BLaER1 treated with 17β-estradiol and CSF1 and Interleukin-3, amounts not matched to agents 10 nM and 100 nM (cell line): ENCODE measurements around the gene SNAP29.
"Not testable (repeated sequence)": the region's sequence is repeated elsewhere in the genome, so short reads cannot be mapped to it uniquely, and the experiment has no call there.

Source experiments
- H3K27ac ChIP-seq, 11 experiments: shearing (Covaris generic); formaldehyde crosslinking; 2 replicates each; pipeline ENCODE4 v1.8.1; 2022
- H3K27me3 ChIP-seq, 11 experiments: shearing (Covaris generic); formaldehyde crosslinking; 2 replicates each; pipeline ENCODE4 v1.8.1; 2022
- H3K36me3 ChIP-seq, 11 experiments: shearing (Covaris generic); formaldehyde crosslinking; 2 replicates each; pipeline ENCODE4 v1.8.1; 2022
- H3K4me1 ChIP-seq, 10 experiments: shearing (Covaris generic); formaldehyde crosslinking; 2 replicates each; pipeline ENCODE4 v1.8.1; 2022
- H3K4me2 ChIP-seq, 11 experiments: shearing (Covaris generic); formaldehyde crosslinking; 2 replicates each; pipeline ENCODE4 v1.8.1; 2022
- H3K4me3 ChIP-seq, 10 experiments: shearing (Covaris generic); formaldehyde crosslinking; 2 replicates each; pipeline ENCODE4 v1.8.1; 2022
- H3K9ac ChIP-seq, 11 experiments: shearing (Covaris generic); formaldehyde crosslinking; 2 replicates each; pipeline ENCODE4 v1.8.1; 2022
- H3K9me3 ChIP-seq, 11 experiments: shearing (Covaris generic); formaldehyde crosslinking; replicated peaks in 1 of 11; 2 replicates each; pipeline ENCODE4 v1.8.1; 2022
- H4K20me1 ChIP-seq, 11 experiments: shearing (Covaris generic); formaldehyde crosslinking; 2 replicates each; pipeline ENCODE4 v1.8.1; 2022
- Cebpa-rat ChIP-seq, 11 experiments: shearing (Covaris generic); IDR thresholded peaks; 2 replicates each; pipeline ENCODE4 v1.8.1; 2022

Gene SNAP29

GRCh38 chr22:20906387-20906767 lies 47.6 kb downstream of the SNAP29 start:
- no peaks in the 10 kb centered on the region for H3K27me3 ChIP-seq
- no peak for TF ChIP-seq Cebpa-rat (IDR thresholded peaks at IDR 0.05)
- peaks cover 0 to 22% (median 1%) of the 10 kb centered on the region in 10 experiments; a peak in 7 of 20 replicates for H3K4me1 ChIP-seq
- H3K9ac ChIP-seq, result no peak overlapping the region
- no peak overlapping the region for H3K27ac ChIP-seq
- no peaks in the 10 kb centered on the region for H3K9me3 ChIP-seq
- no peak overlapping the region for H3K4me2 ChIP-seq
- H4K20me1 ChIP-seq, result no peaks in the 10 kb centered on the region
- no peak overlapping the region for H3K4me3 ChIP-seq
- H3K36me3 ChIP-seq, result no peaks in the 10 kb centered on the region

GRCh38 chr22:20908717-20909116 lies 49.9 kb downstream of the SNAP29 start:
- not testable (repeated sequence) for H3K4me3 ChIP-seq, H3K36me3 ChIP-seq, H3K9ac ChIP-seq, H3K27me3 ChIP-seq, H3K9me3 ChIP-seq, H4K20me1 ChIP-seq, H3K4me2 ChIP-seq, H3K27ac ChIP-seq
- H3K4me1 ChIP-seq, result peaks cover 0 to 22% (median 1%) of the 10 kb centered on the region in 10 experiments; a peak in 7 of 20 replicates

GRCh38 chr22:20909543-20910303 lies 50.9 kb downstream of the SNAP29 start:
- no peaks in the 10 kb centered on the region for H3K9me3 ChIP-seq
- H3K4me2 ChIP-seq, result peak overlapping the region in 3 of 11 experiments; percentile 16 to 43 (median 34); a peak in 2 of 22 replicates
- no peak overlapping the region; a peak in 1 of 22 replicates for H3K9ac ChIP-seq
- no peaks in the 10 kb centered on the region for H3K36me3 ChIP-seq
- no peak overlapping the region for H3K27ac ChIP-seq
- H3K4me1 ChIP-seq, result peaks cover 0 to 18% (median 1%) of the 10 kb centered on the region in 10 experiments; a peak in 6 of 20 replicates
- no peaks in the 10 kb centered on the region for H4K20me1 ChIP-seq
- no peak overlapping the region for H3K4me3 ChIP-seq
- H3K27me3 ChIP-seq, result no peaks in the 10 kb centered on the region
- no peak for TF ChIP-seq Cebpa-rat (IDR thresholded peaks at IDR 0.05)

- TF ChIP-seq Cebpa-rat (IDR thresholded peaks at IDR 0.05), result no peak
- H3K4me3 ChIP-seq, result no peak overlapping the region
- H3K4me2 ChIP-seq, result no peak overlapping the region
- peaks cover 0 to 1% (median 0%) of the 10 kb centered on the region in 11 experiments; a peak in 5 of 22 replicates for H4K20me1 ChIP-seq
- H3K9ac ChIP-seq, result no peak overlapping the region
- peaks cover 0 to 18% (median 8%) of the 10 kb centered on the region in 10 experiments; a peak in 9 of 20 replicates for H3K4me1 ChIP-seq
- H3K27me3 ChIP-seq, result no peaks in the 10 kb centered on the region
- H3K27ac ChIP-seq, result no peak overlapping the region
- H3K36me3 ChIP-seq, result no peaks in the 10 kb centered on the region
- H3K9me3 ChIP-seq, result no peaks in the 10 kb centered on the region
Observed at GRCh38 chr22:20912494-20912893, 53.7 kb downstream of the SNAP29 start.

- TF ChIP-seq Cebpa-rat (IDR thresholded peaks at IDR 0.05), result no peak
Observed at GRCh38 chr22:20916916-20917810, 58.4 kb downstream of the SNAP29 start, which contains the start of gene CRKL. TSS of gene CRKL (plus strand) at chr22:20917407. CDS start at chr22:20917935, 528 bp downstream.

GRCh38 chr22:20918663-20919218 lies 59.9 kb downstream of the SNAP29 start:
- Histone ChIP-seq H3K4me3 (peak overlapping the region; percentile 93 to 99 (median 97)), H3K4me2 (peak overlapping the region; percentile 74 to 98 (median 90)), H3K4me1 (peaks cover 23 to 46% (median 39%) of the 10 kb centered on the region in 10 experiments), H4K20me1 (peaks cover 53 to 64% (median 61%) of the 10 kb centered on the region in 11 experiments), H3K36me3 (peaks cover 0 to 22% (median 10%) of the 10 kb centered on the region in 11 experiments; a peak in 16 of 22 replicates), H3K9me3 (no peaks in the 10 kb centered on the region), H3K9ac (peak overlapping the region; percentile 92 to 98 (median 96)), H3K27ac (peak overlapping the region; percentile 29 to 96 (median 94); a peak in 20 of 22 replicates), H3K27me3 (no peaks in the 10 kb centered on the region)
- no peak for TF ChIP-seq Cebpa-rat (IDR thresholded peaks at IDR 0.05)

More at GRCh38 chr22:20916916-20917810, 58.4 kb downstream of the SNAP29 start, which contains the start of gene CRKL:
- H3K36me3 ChIP-seq, result peaks cover 0 to 14% (median 0%) of the 10 kb centered on the region in 11 experiments; a peak in 9 of 22 replicates
- H3K27me3 ChIP-seq, result no peaks in the 10 kb centered on the region
- H3K27ac ChIP-seq, result peak within 1 kb of the TSS; percentile 87 to 96 (median 94)
- H3K4me1 ChIP-seq, result peaks cover 21 to 32% (median 30%) of the 10 kb centered on the region in 10 experiments
- no peaks in the 10 kb centered on the region for H3K9me3 ChIP-seq
- H3K9ac ChIP-seq, result peak within 1 kb of the TSS; percentile 92 to 98 (median 96)
- peak within 1 kb of the TSS; percentile 85 to 98 (median 89) for H3K4me2 ChIP-seq
- H4K20me1 ChIP-seq, result peaks cover 37 to 48% (median 45%) of the 10 kb centered on the region in 11 experiments
- peak within 1 kb of the TSS; percentile 93 to 99 (median 97) for H3K4me3 ChIP-seq

- H3K9ac ChIP-seq, result peak overlapping the region; percentile 92 to 98 (median 96)
- peaks cover 32 to 56% (median 48%) of the 10 kb centered on the region in 10 experiments for H3K4me1 ChIP-seq
- no peak for TF ChIP-seq Cebpa-rat (IDR thresholded peaks at IDR 0.05)
- no peaks in the 10 kb centered on the region for H3K9me3 ChIP-seq
- peaks cover 63 to 73% (median 71%) of the 10 kb centered on the region in 11 experiments for H4K20me1 ChIP-seq
- peaks cover 0 to 32% (median 20%) of the 10 kb centered on the region in 11 experiments; a peak in 18 of 22 replicates for H3K36me3 ChIP-seq
- H3K4me2 ChIP-seq, result peak overlapping the region; percentile 74 to 98 (median 90)
- H3K27me3 ChIP-seq, result no peaks in the 10 kb centered on the region
- peak overlapping the region in 10 of 11 experiments; percentile 2 to 48 (median 15); a peak in 7 of 22 replicates for H3K27ac ChIP-seq
- H3K4me3 ChIP-seq, result peak overlapping the region; percentile 93 to 99 (median 97)
Observed at GRCh38 chr22:20919718-20920117, 60.9 kb downstream of the SNAP29 start.

- Histone ChIP-seq H3K27ac (peak overlapping the region in 2 of 11 experiments; percentile 7 to 27; a peak in 2 of 22 replicates), H4K20me1 (peaks cover 74 to 85% (median 82%) of the 10 kb centered on the region in 11 experiments), H3K9me3 (no peaks in the 10 kb centered on the region), H3K27me3 (no peaks in the 10 kb centered on the region), H3K4me2 (peak overlapping the region; percentile 74 to 98 (median 90)), H3K36me3 (peaks cover 0 to 43% (median 31%) of the 10 kb centered on the region in 11 experiments; a peak in 18 of 22 replicates), H3K4me1 (peaks cover 32 to 67% (median 54%) of the 10 kb centered on the region in 10 experiments), H3K9ac (peak overlapping the region; percentile 92 to 98 (median 96); a peak in 21 of 22 replicates), H3K4me3 (peak overlapping the region; percentile 93 to 99 (median 97))
- no peak for TF ChIP-seq Cebpa-rat (IDR thresholded peaks at IDR 0.05)
Observed at GRCh38 chr22:20920881-20921203, 62.0 kb downstream of the SNAP29 start.
